GM19328 (cell line): Measurements from ENCODE around the gene LGALS7.
"Not testable (repeated sequence)": the region's sequence is repeated elsewhere in the genome, so short reads cannot be mapped to it uniquely, and the experiment has no call there.

Experiments
- ATAC-seq: cut with Tn5 transposase; IDR thresholded peaks from one replicate; pipeline ENCODE4 v1.9.1; 2021; ENCODE audit warnings: mild to moderate bottlenecking, moderate library complexity; ENCODE audit not compliant: unreplicated experiment

The LGALS7 gene

DNA sequence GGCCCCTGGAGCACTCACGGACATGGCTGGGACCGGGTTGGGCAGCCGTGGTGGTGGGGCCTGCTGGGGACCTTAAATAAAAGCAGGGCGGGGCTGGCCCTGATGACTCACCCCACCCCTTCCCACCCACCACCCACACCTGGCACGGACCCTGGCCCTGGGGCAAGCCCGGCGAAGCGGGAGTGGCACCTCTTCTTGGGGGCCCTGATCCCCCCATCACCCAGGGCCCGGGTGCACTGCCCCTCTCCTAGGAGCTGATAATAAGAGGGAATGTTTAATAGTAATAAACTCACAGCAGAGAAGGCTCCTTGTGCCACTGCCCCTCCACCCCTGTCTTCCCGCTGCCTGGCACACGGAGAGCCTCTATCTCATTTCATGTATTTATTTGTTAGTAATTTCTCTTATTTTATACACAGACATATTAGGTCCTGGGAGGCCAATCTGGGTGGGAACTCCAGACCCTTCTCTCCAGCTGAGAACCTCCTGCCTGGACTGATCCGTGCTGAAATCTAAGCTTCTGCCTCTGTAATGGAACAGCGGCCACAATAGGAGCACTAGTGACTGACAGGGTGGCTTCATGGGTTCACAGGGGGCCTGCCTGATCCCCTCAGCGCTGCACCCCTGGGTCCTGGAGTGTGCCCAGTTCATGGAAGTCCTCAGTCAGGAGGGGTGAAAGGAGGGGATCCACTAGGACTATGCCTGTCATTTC lies at the start of gene LGALS7:
TSS of gene LGALS7 (minus strand) at position 49 of the 709 bp plus-strand sequence. CDS start at position 24, 25 bp downstream.
- no peak for ATAC-seq

DNA sequence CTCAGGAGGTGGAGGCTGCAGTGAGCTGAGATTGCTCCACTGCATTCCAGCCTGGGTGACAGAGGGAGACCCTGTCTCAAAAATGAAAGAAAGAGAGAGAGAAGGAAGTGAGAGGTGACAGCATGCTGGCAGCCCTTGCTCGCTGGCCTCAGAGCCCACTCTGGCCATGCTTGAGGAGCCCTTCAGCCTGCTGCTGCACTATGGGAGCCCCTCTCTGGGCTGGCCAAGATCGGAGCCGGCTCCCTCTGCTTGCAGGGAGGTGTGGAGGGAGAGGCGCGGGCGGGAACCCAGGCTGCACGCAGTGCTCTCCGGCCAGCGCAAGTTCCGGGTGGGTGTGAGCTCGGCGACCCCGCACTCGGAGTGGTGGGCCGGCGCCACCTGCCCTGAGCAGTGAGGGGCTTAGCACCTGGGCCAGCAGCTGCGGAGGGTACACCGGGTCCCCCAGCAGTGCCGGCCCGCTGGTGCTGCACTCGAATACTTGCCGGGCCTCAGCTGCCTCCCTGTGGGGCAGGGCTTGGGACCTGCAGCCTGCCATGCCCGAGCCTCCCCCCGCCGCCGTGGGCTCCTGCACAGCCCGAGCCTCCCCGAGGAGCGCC lies 48.0 kb upstream of the LGALS7 start:
- ATAC-seq = not testable (repeated sequence)

DNA sequence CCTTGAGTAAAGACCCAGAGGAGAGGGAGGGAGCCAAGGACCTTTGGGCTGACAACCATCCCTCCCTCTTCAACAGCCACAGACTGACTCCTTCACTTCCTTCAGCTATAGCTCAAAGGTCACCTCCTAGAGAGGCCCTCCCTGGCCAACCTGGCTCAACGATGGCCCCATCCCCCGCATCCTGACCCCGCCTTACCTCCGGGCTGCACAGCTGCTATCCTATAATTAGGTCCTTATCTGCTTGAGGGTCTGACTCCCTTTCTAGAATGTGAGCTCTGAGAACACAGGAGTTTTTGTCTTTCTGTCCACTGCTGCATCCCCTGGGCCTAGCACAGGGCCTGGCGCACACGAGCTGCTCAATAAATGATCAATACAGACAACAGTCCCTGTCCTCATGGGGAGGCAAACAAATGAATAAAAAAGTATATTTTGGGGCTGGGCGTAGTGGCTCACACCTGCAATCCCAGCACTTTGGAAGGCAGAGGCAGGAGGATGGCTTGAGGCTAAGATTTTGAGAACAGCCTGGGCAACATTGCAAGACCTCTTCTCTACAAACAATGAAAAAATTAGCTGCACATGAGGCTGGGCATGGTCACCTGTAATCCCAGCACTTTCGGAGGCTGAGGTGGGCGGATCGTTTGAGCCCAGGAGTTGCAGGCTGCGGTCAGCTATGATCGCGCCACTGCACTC lies 46.1 kb upstream of the LGALS7 start:
- no peak for ATAC-seq

DNA sequence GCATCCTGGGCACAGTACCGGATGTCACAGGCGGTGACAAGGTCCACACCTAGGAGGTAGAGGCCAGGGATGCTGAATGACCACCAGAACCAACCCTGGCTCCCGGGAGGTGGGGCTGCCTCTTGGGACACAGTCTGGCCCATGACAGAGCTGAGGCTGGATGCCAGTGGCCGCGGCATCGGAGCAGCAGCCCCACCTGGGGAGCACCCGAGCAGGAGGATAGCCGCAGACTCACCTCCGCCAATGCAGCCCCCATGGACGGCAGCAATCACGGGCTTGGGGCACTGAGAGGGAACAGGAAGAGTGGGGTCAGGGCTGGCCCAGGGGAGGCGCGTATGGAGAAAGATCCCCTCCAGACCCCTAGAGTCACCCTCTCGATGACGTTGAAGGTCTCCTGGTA lies 43.8 kb upstream of the LGALS7 start:
- ATAC-seq = no peak

DNA sequence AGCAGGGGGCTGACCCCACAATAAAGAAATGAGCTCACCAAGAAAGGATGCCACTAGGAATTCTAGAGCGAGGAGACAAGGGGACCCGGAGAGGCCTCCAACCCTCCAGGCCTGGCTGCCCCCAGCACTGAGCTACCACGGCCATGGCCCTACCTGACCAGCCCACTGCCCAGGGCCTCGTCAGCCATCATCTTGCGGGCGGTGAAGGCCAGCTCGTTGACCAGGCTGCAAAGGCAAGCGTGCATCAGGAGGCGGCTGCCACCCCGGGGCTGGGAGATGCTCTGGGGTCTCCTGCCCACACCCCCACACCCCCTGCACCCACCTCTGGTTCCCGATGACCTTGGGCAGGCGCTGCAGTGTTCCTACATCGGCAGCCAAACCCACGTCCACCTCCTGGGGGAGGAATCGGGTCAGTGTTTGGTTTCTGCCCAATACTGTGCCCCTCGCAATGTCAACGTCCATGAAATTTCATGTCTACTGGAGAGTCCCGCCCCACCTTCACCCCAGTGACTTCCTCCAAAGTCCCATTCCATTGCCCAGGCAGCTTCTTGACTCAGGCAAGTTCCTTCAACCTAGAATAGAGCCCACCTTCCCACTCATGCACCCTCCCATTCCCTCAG lies 42.9 kb upstream of the LGALS7 start:
- ATAC-seq = no peak

DNA sequence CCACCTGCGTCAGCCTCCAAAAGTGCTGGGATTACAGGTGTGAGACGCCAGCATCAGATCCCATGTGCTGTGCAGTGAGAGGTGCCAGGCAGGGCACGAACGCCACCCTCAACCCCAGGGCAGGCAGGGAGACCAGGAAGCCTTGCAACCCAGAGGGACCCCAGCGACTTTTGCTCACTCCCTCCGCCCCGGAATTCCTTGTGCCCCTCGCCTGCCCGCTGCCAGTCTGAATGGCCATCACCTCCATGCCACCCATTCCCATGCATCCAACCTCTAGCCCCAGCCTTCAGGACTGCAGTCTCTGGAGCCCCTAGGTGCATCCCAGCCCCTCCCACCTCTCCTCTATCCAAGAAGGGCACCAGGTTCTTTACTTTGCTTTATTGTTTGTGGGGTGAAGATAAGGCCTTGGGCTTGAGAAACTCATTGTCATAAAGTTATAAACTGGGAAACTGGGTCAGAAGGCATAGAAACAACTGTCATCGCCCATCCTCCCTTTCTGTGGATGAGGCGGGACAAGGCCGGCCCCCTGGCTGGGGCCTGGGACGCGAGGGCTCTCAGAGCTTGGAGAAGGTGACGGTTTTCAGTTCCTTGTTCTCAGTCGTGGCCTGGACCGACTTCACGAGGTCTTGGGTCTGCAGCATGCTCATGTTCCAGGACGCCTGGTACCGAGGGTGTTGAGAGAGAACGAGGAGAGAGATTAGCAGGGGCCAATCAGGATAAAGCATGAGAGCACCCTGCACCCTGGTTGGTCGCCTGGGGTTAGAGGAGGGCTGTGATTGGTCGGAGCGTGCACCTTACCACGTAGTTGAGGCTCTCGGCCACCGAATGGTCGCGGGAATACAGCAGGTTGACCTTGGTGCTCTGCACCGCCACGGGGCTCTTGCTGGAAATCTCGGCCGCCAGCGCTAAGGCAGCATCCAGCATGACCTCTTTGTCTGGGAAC lies 42.0 kb upstream of the LGALS7 start:
- ATAC-seq = no peak

DNA sequence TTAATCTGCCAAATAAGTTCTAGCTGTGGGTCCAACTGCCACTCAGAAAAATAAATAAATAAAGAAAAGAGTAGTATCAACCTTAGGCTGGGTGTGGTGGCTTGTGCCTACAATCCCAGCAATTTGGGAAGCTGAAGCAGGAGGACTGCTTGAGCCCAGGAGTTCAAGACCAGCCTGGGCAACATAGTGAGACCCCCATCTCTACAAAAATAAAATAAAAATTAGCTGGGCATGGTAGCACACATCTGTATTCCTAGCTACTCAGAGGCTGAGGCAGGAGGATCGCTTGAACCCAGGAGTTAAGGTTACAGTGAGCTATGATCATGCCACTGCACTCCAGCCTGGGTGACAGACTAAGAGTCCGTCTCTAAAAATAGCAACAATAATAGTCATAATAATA lies 40.6 kb upstream of the LGALS7 start:
- ATAC-seq = not testable (repeated sequence)

DNA sequence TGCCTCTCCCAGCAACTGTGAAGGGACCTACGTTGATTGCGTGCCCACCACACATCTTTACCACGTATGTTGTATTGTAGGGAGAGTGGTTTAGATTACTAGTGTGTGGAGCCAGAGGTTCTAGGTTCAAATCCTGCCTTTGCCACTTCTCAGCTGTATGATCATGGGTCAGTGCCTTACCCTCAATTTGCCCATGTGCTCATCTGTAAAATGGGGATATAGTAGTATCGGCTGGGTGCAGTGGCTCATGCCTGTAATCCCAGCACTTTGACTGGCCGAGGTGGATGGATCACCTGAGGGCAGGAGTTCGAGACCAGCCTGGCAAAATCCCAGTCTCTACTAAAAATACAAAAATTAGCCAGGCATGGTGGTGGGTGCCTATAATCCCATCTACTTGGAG lies 40.0 kb upstream of the LGALS7 start:
- no peak for ATAC-seq

DNA sequence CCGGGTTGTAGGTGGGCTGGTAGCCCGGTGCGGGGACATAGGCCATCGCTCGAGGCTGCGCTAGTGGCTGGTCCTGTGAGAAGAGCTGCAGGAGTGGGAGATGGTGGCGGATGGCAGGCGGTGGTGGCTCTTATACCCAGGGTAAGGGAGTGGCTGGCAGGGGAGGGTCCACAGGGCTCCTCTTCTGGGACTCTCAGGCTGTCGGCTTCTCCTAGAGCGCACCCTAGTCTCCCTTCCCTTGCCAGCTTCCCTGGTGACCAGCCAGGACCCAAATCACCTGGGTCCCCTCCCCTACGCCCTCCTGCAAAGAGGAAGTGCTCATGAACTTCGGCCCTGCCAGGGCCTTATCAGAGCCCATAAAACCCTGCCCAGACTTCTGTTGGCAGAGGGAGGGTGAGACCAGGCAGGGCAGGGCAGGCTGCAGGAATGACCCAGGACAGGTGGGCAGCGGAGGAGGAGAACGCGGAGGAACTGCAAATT lies 39.6 kb upstream of the LGALS7 start, which contains the start of gene LGALS4:
TSS of gene LGALS4 (minus strand) at position 105 of the 480 bp plus-strand sequence. CDS start at position 46, 59 bp downstream.
- no peak for ATAC-seq

DNA sequence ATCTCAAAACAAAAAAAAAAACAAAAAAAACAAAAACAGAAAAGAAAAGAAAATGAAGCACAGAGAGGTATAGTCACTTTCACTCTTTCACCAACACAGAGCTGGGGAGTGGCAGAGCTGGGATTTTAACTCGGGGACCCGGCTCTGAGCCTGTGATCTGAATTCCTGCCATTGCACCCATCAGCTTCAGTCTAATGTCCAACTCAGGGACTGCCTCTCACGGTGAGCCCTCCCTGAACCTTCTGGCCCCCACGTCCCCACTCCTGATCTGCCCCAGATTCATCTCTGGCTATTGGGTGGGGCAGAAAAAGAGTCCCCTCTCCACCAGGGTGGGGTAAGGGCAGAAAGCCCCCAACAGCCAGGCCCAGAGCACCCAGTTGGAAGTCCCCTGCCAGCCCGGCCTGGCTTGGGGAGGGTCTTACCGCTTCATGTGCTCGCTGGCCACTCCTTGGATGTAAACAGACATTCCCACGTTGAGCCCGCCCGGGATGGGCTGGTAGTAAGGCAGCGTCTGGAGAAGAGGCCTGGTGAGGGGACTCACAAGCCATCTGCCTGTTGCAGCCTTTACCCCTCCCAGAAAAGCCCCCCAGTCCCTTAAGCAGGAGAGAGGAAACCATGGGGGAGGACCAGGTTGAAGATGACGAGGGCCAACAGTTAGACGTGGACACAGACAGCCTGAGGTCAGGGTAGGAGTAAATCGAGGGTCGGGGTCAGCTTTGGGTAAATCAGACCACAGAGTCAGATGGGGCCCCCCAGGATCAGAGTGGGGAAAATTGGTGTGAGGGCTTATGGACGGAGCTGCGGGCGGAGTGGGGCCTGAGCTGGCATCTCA lies 38.9 kb upstream of the LGALS7 start:
- no peak for ATAC-seq

DNA sequence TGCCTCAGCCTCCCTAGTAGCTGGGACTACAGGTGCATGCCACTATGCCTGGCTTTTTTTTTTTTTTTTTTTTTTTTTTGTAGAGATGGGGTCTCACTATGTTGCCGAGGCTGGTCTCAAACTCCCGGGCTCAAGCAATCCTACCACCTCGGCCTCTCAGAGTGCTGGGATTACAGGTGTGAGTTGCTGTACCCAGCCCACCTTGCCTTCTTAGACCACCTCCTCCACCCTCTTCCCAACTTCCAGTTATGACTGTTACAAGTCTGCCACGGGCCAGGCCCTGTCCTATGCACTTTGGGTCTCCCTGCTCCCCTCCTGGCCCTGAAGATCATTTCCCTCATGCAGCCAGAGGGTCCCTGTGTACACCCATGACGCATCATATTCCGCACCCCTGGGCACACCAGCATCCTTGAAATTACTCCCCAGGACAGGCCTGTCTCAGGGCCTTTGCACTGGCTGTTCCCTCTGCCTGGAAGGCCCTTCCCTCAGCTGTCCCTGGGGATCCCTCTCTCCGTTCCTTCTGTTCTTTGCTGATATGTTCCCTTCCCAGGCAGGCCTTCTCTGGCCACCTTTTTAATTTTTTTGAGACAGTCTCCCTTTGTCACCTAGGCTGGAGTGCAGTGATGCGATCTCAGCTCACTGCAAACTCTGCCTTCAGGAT lies 36.4 kb upstream of the LGALS7 start:
- ATAC-seq = no peak

DNA sequence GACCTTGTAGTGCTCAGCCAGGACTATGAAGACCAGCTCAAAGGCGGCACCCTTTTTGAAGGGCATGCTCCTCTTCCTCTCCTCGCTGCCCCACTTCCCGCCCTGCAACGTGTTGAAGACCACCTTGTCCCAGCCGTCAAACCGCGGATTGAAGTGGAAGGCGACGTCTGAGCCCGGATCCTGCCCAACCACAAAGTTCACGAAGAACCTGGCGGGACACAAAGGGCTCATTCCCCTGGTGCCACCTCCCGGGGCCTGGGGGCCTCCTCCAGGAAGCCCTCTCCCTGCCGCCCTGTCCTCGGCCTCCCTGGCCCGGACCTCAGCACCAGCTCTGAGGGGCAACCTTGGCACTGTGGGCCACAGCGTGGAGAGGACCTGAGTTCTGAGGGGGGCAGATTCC lies 35.4 kb upstream of the LGALS7 start:
- no peak for ATAC-seq

DNA sequence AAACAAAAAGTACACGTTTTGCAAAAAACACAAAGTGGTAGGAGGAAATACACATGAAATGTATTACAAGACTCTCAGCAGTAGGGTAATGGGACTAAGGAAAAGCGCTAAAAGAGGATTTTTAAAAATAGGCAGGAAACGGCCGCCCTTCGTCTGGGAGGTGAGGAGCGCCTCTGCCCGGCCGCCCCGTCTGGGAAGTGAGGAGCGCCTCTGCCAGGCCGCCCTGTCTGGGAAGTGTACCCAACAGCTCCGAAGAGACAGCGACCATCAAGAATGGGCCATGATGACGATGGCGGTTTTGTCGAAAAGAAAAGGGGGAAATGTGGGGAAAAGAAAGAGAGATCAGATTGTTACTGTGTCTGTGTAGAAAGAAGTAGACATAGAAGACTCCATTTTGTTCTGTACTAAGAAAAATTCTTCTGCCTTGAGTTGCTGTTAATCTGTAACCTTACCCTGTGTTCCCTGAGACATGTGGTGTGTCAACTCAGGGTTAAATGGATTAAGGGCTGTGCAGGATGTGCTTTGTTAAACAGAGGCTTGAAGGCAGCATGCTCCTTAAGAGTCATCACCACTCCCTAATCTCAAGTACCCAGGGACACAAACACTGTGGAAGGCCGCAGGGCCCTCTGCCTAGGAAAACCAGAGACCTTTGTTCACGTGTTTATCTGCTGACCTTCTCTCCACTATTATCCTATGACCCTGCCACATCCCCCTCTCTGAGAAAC lies 34.2 kb upstream of the LGALS7 start:
- ATAC-seq = not testable (repeated sequence)

DNA sequence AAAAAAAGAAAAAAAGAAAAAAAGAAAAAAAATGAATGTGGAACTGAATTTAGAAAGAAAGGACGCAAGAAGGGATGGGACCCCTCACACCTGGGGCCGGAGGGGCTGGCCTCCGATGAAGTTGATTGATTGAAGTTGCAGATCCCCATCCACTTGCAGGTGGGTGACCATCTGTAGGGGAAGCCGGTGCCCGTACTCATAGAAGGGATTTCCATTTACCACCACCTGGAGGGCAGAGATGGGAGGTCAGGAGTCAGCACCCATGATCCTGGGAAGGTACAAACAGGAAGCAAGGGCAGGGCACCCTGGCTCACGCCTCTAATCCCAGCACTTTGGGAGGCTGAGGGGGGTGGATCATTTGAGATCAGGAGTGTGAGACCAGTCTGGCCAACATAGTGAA lies 33.1 kb upstream of the LGALS7 start:
- ATAC-seq = no peak

DNA sequence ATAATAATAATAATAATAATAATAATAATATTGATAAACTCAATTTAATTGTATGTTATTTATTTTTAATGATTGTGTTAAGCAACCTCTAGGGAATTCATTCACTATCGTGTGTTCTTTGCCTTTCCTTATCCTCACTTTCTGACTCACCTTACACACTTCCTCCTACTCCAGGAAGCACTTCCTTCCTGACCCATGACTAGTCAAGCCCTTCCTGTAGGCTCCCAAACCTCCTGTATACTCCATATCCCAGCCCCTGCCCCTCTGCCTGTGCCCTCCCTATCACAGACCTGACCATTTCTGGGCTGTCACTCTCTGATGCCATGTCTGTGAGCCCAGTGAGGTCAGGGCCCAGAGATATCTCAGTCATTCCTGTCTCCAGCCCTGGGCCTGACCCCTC lies 31.9 kb upstream of the LGALS7 start:
- ATAC-seq = no peak

DNA sequence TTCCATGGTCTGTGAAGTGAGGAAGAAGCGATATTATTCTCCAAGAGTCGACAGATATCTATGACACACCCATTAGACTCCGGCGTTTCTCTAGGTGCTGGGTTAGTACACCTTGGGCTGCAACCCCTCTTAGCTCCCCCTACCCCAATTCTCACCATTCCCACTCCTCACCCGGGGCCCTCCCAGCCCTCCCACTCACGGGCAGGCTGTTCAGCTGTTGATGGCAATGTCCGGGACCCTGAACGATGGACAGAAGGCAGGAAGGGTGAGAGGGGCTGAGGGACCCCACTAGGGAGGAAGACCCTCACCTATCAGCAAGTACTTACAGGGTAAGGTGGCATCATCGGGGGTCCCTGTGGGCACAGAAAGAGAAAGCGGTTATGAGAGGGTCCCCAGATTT lies 30.2 kb upstream of the LGALS7 start:
- no peak for ATAC-seq

DNA sequence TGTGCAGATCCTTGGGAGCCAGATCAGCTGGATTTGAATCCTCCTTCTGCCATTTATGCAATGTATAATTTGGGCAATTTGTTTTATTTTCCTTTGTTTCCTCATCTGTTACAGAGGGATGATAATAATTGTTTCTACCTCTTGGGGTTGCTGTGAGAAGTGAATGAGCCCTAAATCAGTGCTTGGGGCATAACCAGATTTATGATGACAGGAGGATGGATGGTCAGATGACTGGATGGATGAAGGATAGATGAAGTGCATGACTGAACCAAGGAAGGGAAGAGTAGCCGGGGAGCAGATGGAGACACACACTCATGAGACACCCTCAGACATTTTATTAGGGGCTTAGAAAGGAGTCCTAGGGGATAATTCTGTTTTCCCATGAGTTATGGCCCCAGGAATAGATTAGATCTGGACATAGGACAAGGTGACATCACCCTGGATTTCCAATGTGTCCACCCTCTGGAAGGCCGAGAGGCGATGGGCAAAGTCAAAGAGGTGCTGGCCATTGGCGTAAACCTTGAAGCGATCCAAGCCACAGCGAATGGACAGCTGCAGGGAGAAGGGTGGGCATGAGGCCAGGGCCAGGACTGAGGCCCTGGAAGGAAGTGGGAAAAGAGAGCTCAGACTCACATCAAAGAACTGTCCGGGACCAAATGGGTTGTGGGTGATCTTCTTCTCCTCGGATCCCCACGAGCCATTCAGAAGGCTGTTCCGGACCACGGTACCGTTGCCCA lies 28.2 kb upstream of the LGALS7 start:
- no peak for ATAC-seq
